ENCODE results near the gene PLIN4. TPM values are rescaled to one million over a fixed set of nuclear protein-coding genes. Genes with fewer than 3 reads are reported as not detected.

Gene PLIN4
- total and polyA plus RNA-seq, 2 experiments from 2014 or later, result 0.08 TPM; not detected in 1

DNA sequence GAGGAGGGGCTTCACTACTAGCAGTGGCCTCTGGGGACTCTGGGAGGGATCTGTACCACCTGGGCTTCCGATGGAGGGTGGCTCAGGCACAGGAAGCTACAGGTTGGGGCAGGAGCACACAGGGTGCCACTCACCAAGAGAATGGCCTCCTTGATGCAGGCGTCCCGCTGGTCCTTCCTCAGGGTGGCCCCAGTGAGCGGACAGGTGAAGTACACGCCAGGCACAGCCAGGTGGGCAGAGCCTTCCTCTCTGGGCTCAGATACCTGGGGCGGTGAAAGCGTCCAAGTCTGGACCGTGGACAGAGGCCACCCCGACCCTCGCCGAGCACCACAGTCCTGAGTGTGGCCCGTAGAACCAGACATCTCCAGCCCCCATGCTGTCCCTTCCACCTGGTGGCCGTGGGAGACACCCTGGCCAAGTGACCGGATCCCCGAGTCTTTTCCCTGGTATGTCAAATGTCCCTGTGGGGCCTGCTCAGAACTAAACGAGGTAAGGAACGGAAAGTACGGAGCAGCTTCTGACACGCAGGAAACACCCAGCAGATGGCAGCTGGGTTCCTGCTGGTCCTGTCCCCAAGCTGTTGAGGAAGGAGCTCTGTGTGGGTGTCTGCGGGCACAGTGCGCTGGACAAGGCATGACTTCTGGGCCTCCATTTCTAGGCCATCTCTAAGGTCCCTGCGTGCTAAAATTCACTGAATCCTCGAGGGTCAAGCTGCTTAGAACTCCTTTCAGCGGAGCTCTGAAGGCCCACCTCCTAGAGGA is 65.9 kb downstream of the PLIN4 start:
- no peaks in the 10 kb centered on the region for H4K20me1 ChIP-seq (ENCODE audit: insufficient read depth)

More for the DNA sequence above, 65.9 kb downstream of the PLIN4 start:
- H3K4me1 ChIP-seq (ENCODE audit: insufficient read depth), result peaks cover 8% of the 10 kb centered on the region; the same call in 1 of the 2 replicates
- H3K9me3 ChIP-seq (ENCODE audit: low read depth), result no peaks in the 10 kb centered on the region
- H3F3A ChIP-seq (ENCODE audit: insufficient read depth), result peaks cover 4% of the 10 kb centered on the region; the same call in 1 of the 2 replicates
- TF ChIP-seq EZH2phosphoT487 (IDR thresholded peaks at IDR 0.05; ENCODE audit: insufficient read depth, low read depth), result no peak
- no peak for TF ChIP-seq EZH2 (IDR thresholded peaks at IDR 0.05; ENCODE audit: insufficient read depth, poor library complexity, severe bottlenecking)
- 92 to 98% methylated on average over 22 to 24 of the region's 24 CpGs for WGBS, 2 experiments (ENCODE audit: low coverage in 1 of 2, low lambda C conversion rate in 2 of 2, missing lambda C conversion rate in 2 of 2)
- no peak overlapping the region for H3K9ac ChIP-seq
- no peak for DNase-seq
- in situ Hi-C loops (cut with MboI), result no loop called here
- no peak overlapping the region for H3K4me3 ChIP-seq
- H3K27ac ChIP-seq, result no peak overlapping the region
- H3K79me2 ChIP-seq (ENCODE audit: insufficient read depth), result peaks cover 71% of the 10 kb centered on the region
- H3K4me2 ChIP-seq (ENCODE audit: unreplicated experiment), result no peak overlapping the region
- no peak overlapping the region for H2AFZ ChIP-seq
- H3K36me3 ChIP-seq (ENCODE audit: low read depth), result peaks cover 18% of the 10 kb centered on the region; the same call in 1 of the 2 replicates
- H3K27me3 ChIP-seq (replicated peaks; ENCODE audit: insufficient read depth), result no peaks in the 10 kb centered on the region
- H3K9me2 ChIP-seq (ENCODE audit: insufficient read depth), result no peaks in the 10 kb centered on the region

Other genes with a start within 250 kb of the PLIN4 start
- not detected in 2 replicates for gene SHD, start 239.2 kb downstream of the PLIN4 start, total RNA-seq (2014; rRNA removed; shearing (Covaris generic))
- not detected in 2 replicates for gene SHD, start 239.2 kb downstream of the PLIN4 start, polyA plus RNA-seq (2016; fragmentation: Nextera tagmentation; extraction: Ambion mirVana)
- gene TMIGD2, start 216.1 kb downstream of the PLIN4 start, total RNA-seq (2014; rRNA removed; shearing (Covaris generic)), result not detected in 2 replicates
- not detected in 2 replicates for gene TMIGD2, start 216.1 kb downstream of the PLIN4 start, polyA plus RNA-seq (2016; fragmentation: Nextera tagmentation; extraction: Ambion mirVana)
- gene FSD1, start 213.9 kb downstream of the PLIN4 start, total RNA-seq (2014; rRNA removed; shearing (Covaris generic)), result 5.8 and 16.2 TPM in 2 replicates
- gene FSD1, start 213.9 kb downstream of the PLIN4 start, polyA plus RNA-seq (2016; fragmentation: Nextera tagmentation; extraction: Ambion mirVana), result 5.8 TPM in 2 replicates
- 1.8 and 6.4 TPM in 2 replicates for gene STAP2, start 179.7 kb downstream of the PLIN4 start, total RNA-seq (2014; rRNA removed; shearing (Covaris generic))
- gene STAP2, start 179.7 kb downstream of the PLIN4 start, polyA plus RNA-seq (2016; fragmentation: Nextera tagmentation; extraction: Ambion mirVana), result 1.7 TPM in 2 replicates
- 3.0 and 6.2 TPM in 2 replicates for gene MPND, start 174.9 kb downstream of the PLIN4 start, total RNA-seq (2014; rRNA removed; shearing (Covaris generic))
- gene MPND, start 174.9 kb downstream of the PLIN4 start, polyA plus RNA-seq (2016; fragmentation: Nextera tagmentation; extraction: Ambion mirVana), result 5.0 and 8.4 TPM in 2 replicates
- 114 and 141 TPM in 2 replicates for gene SH3GL1, start 117.9 kb downstream of the PLIN4 start, total RNA-seq (2014; rRNA removed; shearing (Covaris generic))
- gene SH3GL1, start 117.9 kb downstream of the PLIN4 start, polyA plus RNA-seq (2016; fragmentation: Nextera tagmentation; extraction: Ambion mirVana), result 151 and 159 TPM in 2 replicates
- gene CHAF1A, start 115.8 kb downstream of the PLIN4 start, total RNA-seq (2014; rRNA removed; shearing (Covaris generic)), result 9.1 and 11.6 TPM in 2 replicates
- 11.9 and 12.6 TPM in 2 replicates for gene CHAF1A, start 115.8 kb downstream of the PLIN4 start, polyA plus RNA-seq (2016; fragmentation: Nextera tagmentation; extraction: Ambion mirVana)
- gene UBXN6, start 60.7 kb downstream of the PLIN4 start, total RNA-seq (2014; rRNA removed; shearing (Covaris generic)), result 113 and 118 TPM in 2 replicates
- gene UBXN6, start 60.7 kb downstream of the PLIN4 start, polyA plus RNA-seq (2016; fragmentation: Nextera tagmentation; extraction: Ambion mirVana), result 45.8 and 48.8 TPM in 2 replicates
- gene HDGFL2, start 46.2 kb downstream of the PLIN4 start, total RNA-seq (2014; rRNA removed; shearing (Covaris generic)), result 50.7 and 57.4 TPM in 2 replicates
- 23.0 TPM in 2 replicates for gene HDGFL2, start 46.2 kb downstream of the PLIN4 start, polyA plus RNA-seq (2016; fragmentation: Nextera tagmentation; extraction: Ambion mirVana)
- gene PLIN5, start 16.7 kb upstream of the PLIN4 start, total RNA-seq (2014; rRNA removed; shearing (Covaris generic)), result not detected in 2 replicates
- not detected in 2 replicates for gene PLIN5, start 16.7 kb upstream of the PLIN4 start, polyA plus RNA-seq (2016; fragmentation: Nextera tagmentation; extraction: Ambion mirVana)
- not detected in 2 replicates for gene LRG1, start 21.6 kb upstream of the PLIN4 start, total RNA-seq (2014; rRNA removed; shearing (Covaris generic))
- not detected in 2 replicates for gene LRG1, start 21.6 kb upstream of the PLIN4 start, polyA plus RNA-seq (2016; fragmentation: Nextera tagmentation; extraction: Ambion mirVana)
- not detected in 2 replicates for gene SEMA6B, start 41.2 kb upstream of the PLIN4 start, total RNA-seq (2014; rRNA removed; shearing (Covaris generic))
- 0.19 TPM in 1 of 2 replicates, not detected in the other for gene SEMA6B, start 41.2 kb upstream of the PLIN4 start, polyA plus RNA-seq (2016; fragmentation: Nextera tagmentation; extraction: Ambion mirVana)
- 0.76 and 0.86 TPM in 2 replicates for gene TNFAIP8L1, start 121.0 kb upstream of the PLIN4 start, total RNA-seq (2014; rRNA removed; shearing (Covaris generic))
- gene TNFAIP8L1, start 121.0 kb upstream of the PLIN4 start, polyA plus RNA-seq (2016; fragmentation: Nextera tagmentation; extraction: Ambion mirVana), result 2.0 TPM in 2 replicates
- 177 and 207 TPM in 2 replicates for gene MYDGF, start 151.9 kb upstream of the PLIN4 start, total RNA-seq (2014; rRNA removed; shearing (Covaris generic))
- 591 and 597 TPM in 2 replicates for gene MYDGF, start 151.9 kb upstream of the PLIN4 start, polyA plus RNA-seq (2016; fragmentation: Nextera tagmentation; extraction: Ambion mirVana)
- gene DPP9, start 205.4 kb upstream of the PLIN4 start, total RNA-seq (2014; rRNA removed; shearing (Covaris generic)), result 50.3 and 82.2 TPM in 2 replicates
- 33.0 and 37.0 TPM in 2 replicates for gene DPP9, start 205.4 kb upstream of the PLIN4 start, polyA plus RNA-seq (2016; fragmentation: Nextera tagmentation; extraction: Ambion mirVana)